K562 treated with DMSO at 1 percent for 12 hours (cell line): ENCODE measurements around the gene TTC22. TPM values are rescaled to one million over a fixed set of nuclear protein-coding genes. Genes with fewer than 3 reads are reported as not detected.

Experiments
- total RNA-seq: library from RNA; unstranded; fragments of 300-600 nt; gene quantifications from 2 replicates; pipeline ENCODE4 v1.2.3, GENCODE V29; 2022; ENCODE audit not compliant: insufficient read depth

Gene TTC22
- 0.17 TPM in 1 of 2 replicates, not detected in the other for total RNA-seq

DNA sequence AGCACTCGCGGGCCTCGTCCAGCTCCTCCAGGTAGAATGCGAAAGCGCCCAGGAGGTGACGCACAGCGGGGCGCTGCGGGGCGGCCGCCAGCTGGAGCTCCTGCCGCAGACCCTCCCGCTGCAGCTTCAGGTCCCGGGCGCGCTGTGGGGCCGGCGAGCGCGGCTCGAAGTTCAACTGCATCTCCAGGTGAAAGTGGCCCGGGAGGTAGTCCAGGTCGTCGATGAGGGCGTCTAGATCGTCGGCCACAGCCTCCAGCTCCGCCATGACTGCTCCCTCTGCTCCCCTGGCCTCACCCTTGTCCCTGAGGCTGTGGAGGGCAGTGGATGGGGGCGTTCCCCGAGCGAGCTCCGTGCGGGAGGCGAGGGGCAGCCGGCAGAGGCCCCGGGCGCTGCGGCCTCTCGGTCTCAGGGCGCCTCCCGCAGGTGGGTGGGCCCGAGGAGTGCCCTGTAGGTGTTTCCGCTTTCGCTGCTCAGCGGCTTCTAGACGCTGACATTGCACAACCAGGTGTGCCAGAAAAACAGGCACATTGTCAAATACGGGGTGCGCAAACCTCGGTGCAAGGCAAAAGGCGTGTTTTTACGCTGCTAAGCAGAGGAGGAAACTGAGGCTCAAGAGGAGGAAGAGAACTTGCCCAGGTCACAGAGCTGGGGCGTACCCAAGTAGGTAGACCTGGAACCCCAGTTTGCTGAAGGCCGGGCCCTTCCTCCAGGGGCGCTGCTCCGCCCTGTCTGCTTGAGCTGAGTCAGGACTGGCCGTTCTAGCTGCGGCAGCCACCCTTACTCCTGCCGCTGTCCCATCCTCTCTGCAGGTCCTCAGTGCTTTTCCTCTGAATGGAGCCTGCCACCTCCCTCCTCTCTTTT lies at the start of gene TTC22:
Gene TTC22 (minus strand): TSS at position 425 of the 861 bp plus-strand sequence. CDS start 160 bp downstream, at position 265.

DNA sequence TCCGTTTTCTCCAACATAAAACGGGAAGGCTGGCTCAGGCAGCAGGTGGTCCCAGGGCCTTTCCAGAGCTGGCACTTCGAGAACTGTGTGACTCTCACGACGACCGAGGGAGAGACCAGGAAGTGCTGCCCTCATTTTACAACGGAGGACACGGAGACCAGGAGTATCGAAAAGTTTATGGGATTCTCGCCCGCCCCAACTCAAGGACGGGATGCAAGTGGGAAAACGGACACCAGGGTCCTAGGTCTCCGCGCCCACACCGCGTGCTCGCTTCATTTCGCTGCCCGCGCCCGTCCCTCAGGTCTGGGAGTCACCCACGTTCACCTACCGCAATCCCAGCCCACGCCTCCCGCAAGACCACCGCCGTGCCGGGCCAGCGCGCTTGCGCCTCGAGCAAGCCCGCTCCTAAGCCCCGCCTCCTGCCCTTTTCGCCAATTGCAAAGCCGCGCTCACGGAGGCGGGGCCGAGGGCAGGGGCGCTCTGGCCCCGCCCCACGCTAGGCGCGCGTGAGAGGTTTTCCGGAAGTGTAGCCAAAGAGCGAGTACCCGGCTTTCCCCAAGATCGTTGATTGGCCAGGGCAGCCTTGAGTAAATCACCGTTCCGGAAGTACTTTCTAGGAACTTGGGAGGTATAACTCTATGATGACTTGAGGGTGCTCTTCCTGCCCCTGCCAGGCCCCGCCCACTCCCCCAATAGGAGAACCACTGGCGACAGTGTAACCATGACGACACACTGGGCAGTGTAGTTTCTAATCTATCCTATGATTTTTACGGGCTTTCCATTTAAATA lies 36.8 kb downstream of the TTC22 start, which contains the start of gene PARS2:
Gene PARS2 (minus strand): TSS at position 391 of the 789 bp plus-strand sequence. CDS start 5,362 bp downstream, outside the sequence.

Other genes with a start within 250 kb of the TTC22 start
- not detected in 2 replicates for gene FAM151A, start 177.8 kb downstream of the TTC22 start, total RNA-seq
- gene MROH7, start 159.5 kb downstream of the TTC22 start, total RNA-seq, result not detected in 2 replicates
- gene TTC4, start 85.5 kb downstream of the TTC22 start, total RNA-seq, result 13.5 and 18.1 TPM in 2 replicates
- gene PARS2, start 36.8 kb downstream of the TTC22 start, total RNA-seq, result 6.7 and 9.7 TPM in 2 replicates
- gene DHCR24, start 85.9 kb upstream of the TTC22 start, total RNA-seq, result 44.0 and 103 TPM in 2 replicates
- gene TMEM61, start 179.3 kb upstream of the TTC22 start, total RNA-seq, result not detected in 2 replicates
- gene BSND, start 197.6 kb upstream of the TTC22 start, total RNA-seq, result not detected in 2 replicates
- gene PCSK9, start 238.2 kb upstream of the TTC22 start, total RNA-seq, result 32.8 and 58.2 TPM in 2 replicates